SK-N-SH (cell line): ENCODE data around the gene PLA2G5. TPM values are rescaled to one million over a fixed set of nuclear protein-coding genes. Genes with fewer than 3 reads are reported as not detected.
"Not testable (repeated sequence)": the region's sequence is repeated elsewhere in the genome, so short reads cannot be mapped to it uniquely, and the experiment has no call there.

Source experiments
- CTCF ChIA-PET: fragments of 300-600, 350-600 bp; formaldehyde crosslinking; extraction: SDS; loops from one replicate; lab custom pipeline; 2021; lab: Yijun Ruan, JAX
- POLR2A ChIA-PET: fragments of 350-600 bp; sonication (Branson Sonifier 250); formaldehyde crosslinking; extraction: SDS; loops from one replicate; lab custom pipeline; 2020; ENCODE audit warnings: antibody characterized with exemption, inconsistent platforms; lab: Yijun Ruan, JAX
- DNase-seq: peaks from one replicate; pipeline ENCODE4 v3.0.0; 2012
- H2AFZ ChIP-seq: fragments of 200-600 bp; sonication (generic); 2 replicates; pipeline ENCODE4 v1.8.1; 2016; ENCODE audit warnings: antibody characterized with exemption, mild to moderate bottlenecking, low read depth
- H3F3A ChIP-seq: fragments of 200-600 bp; sonication (generic); replicated peaks from 2 replicates; pipeline ENCODE3; 2016; ENCODE audit warnings: antibody characterized with exemption, mild to moderate bottlenecking; ENCODE audit not compliant: insufficient read depth
- H3K27ac ChIP-seq, 2 experiments: fragments of 200-500 bp in 1 of 2; fragments of 200-600 bp in 1 of 2; sonication (Bioruptor generic) in 1 of 2; sonication (generic), shearing (Covaris generic) in 1 of 2; 2 replicates each; pipeline versions ENCODE4 v1.5.1 to v1.6.1; 2014 to 2016; ENCODE audit warnings: low read depth in 2 of 2, inconsistent platforms in 1 of 2, low read length in 1 of 2, mild to moderate bottlenecking in 1 of 2, mixed read lengths in 1 of 2
- H3K27me3 ChIP-seq: fragments of 200-600 bp; sonication (generic), shearing (Covaris generic); 2 replicates; pipeline ENCODE4 v1.6.1; 2016; ENCODE audit warnings: mixed run types; ENCODE audit not compliant: insufficient read depth
- H3K36me3 ChIP-seq, 2 experiments: fragments of 200-500 bp in 1 of 2; fragments of 200-600 bp in 1 of 2; sonication (Bioruptor generic) in 1 of 2; sonication (generic) in 1 of 2; replicated peaks in 1 of 2; 2 replicates each; pipeline versions ENCODE3 to v1.5.1; 2014 to 2016; ENCODE audit warnings: low read length in 1 of 2, mild to moderate bottlenecking in 1 of 2; ENCODE audit not compliant: insufficient read depth in 2 of 2, control insufficient read depth in 1 of 2
- H3K4me1 ChIP-seq, 2 experiments: fragments of 200-500 bp in 1 of 2; fragments of 200-600 bp in 1 of 2; sonication (Bioruptor generic) in 1 of 2; sonication (generic), shearing (Covaris generic) in 1 of 2; 2 replicates each; pipeline versions ENCODE4 v1.5.1 to v1.6.1; 2014 to 2016; ENCODE audit warnings: low read depth in 1 of 2, low read length in 1 of 2, mixed run types in 1 of 2; ENCODE audit not compliant: insufficient read depth in 2 of 2, control insufficient read depth in 1 of 2
- H3K4me2 ChIP-seq: fragments of 200-600 bp; sonication (generic), shearing (Covaris generic); 2 replicates; pipeline ENCODE4 v1.6.1; 2017; ENCODE audit warnings: mixed run types
- H3K4me3 ChIP-seq, 2 experiments: fragments of 200-500 bp in 1 of 2; fragments of 200-600 bp in 1 of 2; sonication (Bioruptor generic) in 1 of 2; sonication (generic), shearing (Covaris generic) in 1 of 2; 2 replicates each; pipeline versions ENCODE4 v1.5.1 to v1.8.1; 2014 to 2016; ENCODE audit warnings: low read depth in 2 of 2, inconsistent platforms in 1 of 2, low read length in 1 of 2, mild to moderate bottlenecking in 1 of 2, mixed read lengths in 1 of 2, moderate library complexity in 1 of 2
- H3K79me2 ChIP-seq: fragments of 200-600 bp; sonication (generic); 2 replicates; pipeline ENCODE4 v1.8.1; 2017; ENCODE audit warnings: mild to moderate bottlenecking; ENCODE audit not compliant: insufficient read depth
- H3K9ac ChIP-seq: fragments of 200-600 bp; sonication (generic); 2 replicates; pipeline ENCODE4 v1.6.1; 2017; ENCODE audit warnings: mixed run types
- H3K9me2 ChIP-seq: fragments of 200-600 bp; sonication (generic); 2 replicates; pipeline ENCODE4 v1.6.1; 2017; ENCODE audit warnings: mixed run types
- H3K9me3 ChIP-seq: fragments of 200-600 bp; sonication (generic); 2 replicates; pipeline ENCODE4 v1.6.1; 2017; ENCODE audit warnings: mixed run types, mild to moderate bottlenecking, moderate library complexity
- H4K20me1 ChIP-seq: fragments of 200-600 bp; sonication (generic); 2 replicates; pipeline ENCODE4 v1.6.1; 2017; ENCODE audit warnings: mild to moderate bottlenecking, mixed run types; ENCODE audit not compliant: insufficient read depth
- CHD2 ChIP-seq: fragments of 150-350 bp; IDR thresholded peaks from 2 replicates; pipeline ENCODE4 v1.6.1; 2018; ENCODE audit warnings: low read length; ENCODE audit not compliant: partially characterized antibody
- CTCF ChIP-seq: fragments of 200-600 bp; sonication (generic); IDR thresholded peaks from 2 replicates; pipeline ENCODE4 v1.6.1; 2017; ENCODE audit warnings: antibody characterized with exemption, mild to moderate bottlenecking, moderate library complexity
- EP300 ChIP-seq, 2 experiments: IDR thresholded peaks; 2 replicates each; pipeline versions ENCODE4 v1.4.0 to v1.6.1; 2012; ENCODE audit warnings: borderline replicate concordance in 1 of 2, low read depth in 1 of 2, low read length in 1 of 2
- FOXJ3 ChIP-seq: sonication (generic); formaldehyde crosslinking; IDR thresholded peaks from 2 replicates; pipeline ENCODE4 v1.5.1; 2020; ENCODE audit warnings: mild to moderate bottlenecking, missing genetic modification reagents
- FOXM1 ChIP-seq: IDR thresholded peaks from 2 replicates; pipeline ENCODE4 v1.4.0; 2012; ENCODE audit warnings: low read depth, mild to moderate bottlenecking
- GABPA ChIP-seq: IDR thresholded peaks from 2 replicates; pipeline ENCODE4 v1.4.0; 2012; ENCODE audit warnings: low read depth, mild to moderate bottlenecking
- GATA2 ChIP-seq: sonication (generic); formaldehyde crosslinking; IDR thresholded peaks from 2 replicates; pipeline ENCODE4 v1.5.0; 2020; ENCODE audit warnings: mild to moderate bottlenecking, missing genetic modification reagents
- IRF3 ChIP-seq: fragments of 150-350 bp; IDR thresholded peaks from 2 replicates; pipeline ENCODE4 v1.6.1; 2016; ENCODE audit warnings: mild to moderate bottlenecking, low read depth, low read length
- JUND ChIP-seq: IDR thresholded peaks from 2 replicates; pipeline ENCODE4 v1.4.0; 2012
- MEF2A ChIP-seq: IDR thresholded peaks from 2 replicates; pipeline ENCODE4 v1.4.0; 2012; ENCODE audit warnings: low read depth, borderline replicate concordance
- MXI1 ChIP-seq: IDR thresholded peaks from 2 replicates; pipeline ENCODE4 v1.6.1; 2012; ENCODE audit warnings: mild to moderate bottlenecking, low read depth, low read length, improper control_type of control experiment
- NFIC ChIP-seq: IDR thresholded peaks from 2 replicates; pipeline ENCODE4 v1.4.0; 2012; ENCODE audit warnings: borderline replicate concordance
- PBX3 ChIP-seq: IDR thresholded peaks from 2 replicates; pipeline ENCODE4; 2012
- RAD21 ChIP-seq: IDR thresholded peaks from 2 replicates; pipeline ENCODE4 v1.6.1; 2012; ENCODE audit warnings: mild to moderate bottlenecking, low read length
- RCOR1 ChIP-seq: fragments of 150-350 bp; IDR thresholded peaks from 2 replicates; pipeline ENCODE4 v1.6.1; 2017; ENCODE audit warnings: antibody characterized with exemption, low read length
- RXRA ChIP-seq: IDR thresholded peaks from 2 replicates; pipeline ENCODE4 v1.4.0; 2012; ENCODE audit warnings: low read depth, mild to moderate bottlenecking, borderline replicate concordance
- TEAD4 ChIP-seq: IDR thresholded peaks from 2 replicates; pipeline ENCODE4 v1.4.0; 2012; ENCODE audit warnings: mild to moderate bottlenecking, borderline replicate concordance; ENCODE audit not compliant: insufficient read depth
- USF2 ChIP-seq: fragments of 150-350 bp; IDR thresholded peaks from 2 replicates; pipeline ENCODE4 v1.6.1; 2017; ENCODE audit warnings: antibody characterized with exemption, low read length, low read depth, borderline replicate concordance
- YY1 ChIP-seq: IDR thresholded peaks from 2 replicates; pipeline ENCODE4 v1.4.0; 2012; ENCODE audit warnings: low read depth, mild to moderate bottlenecking
- WGBS: methylation state at CpG from one replicate; pipeline ENCODE4 v1.1.6; 2017; ENCODE audit warnings: low lambda C conversion rate; 5-methylcytosine and 5-hydroxymethylcytosine counted together
- polyA plus RNA-seq, 3 experiments: library from polyadenylated mRNA; depleted of rRNA; stranded (reverse); fragments of >200 nt; gene quantifications; 2 replicates each; pipeline ENCODE4 v1.2.3, GENCODE V29; 2012

Gene PLA2G5
- polyA plus RNA-seq, 1 of the 3 experiments (the other 2 are of a cell fraction) = not detected

DNA sequence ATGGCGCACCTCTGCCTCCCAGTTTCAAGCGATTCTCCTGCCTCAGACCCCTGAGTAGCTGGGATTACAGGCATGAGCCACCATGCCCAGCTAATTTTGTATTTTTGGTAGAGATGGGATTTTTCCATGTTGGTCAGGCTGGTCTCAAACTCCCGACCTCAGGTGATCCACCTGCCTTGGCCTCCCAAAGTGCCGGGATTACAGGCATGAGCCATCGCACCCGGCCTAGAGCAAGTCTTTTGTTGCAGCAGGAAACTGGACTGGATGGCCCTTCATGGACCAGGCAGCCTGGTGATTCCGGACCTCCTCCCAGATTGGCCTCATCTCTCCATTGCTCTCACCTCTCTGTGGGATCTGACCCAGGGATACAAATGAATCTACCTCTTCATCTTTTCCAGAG, 9.2 kb upstream of the PLA2G5 start:
- H3K9me3 ChIP-seq, H3F3A ChIP-seq, H3K9ac ChIP-seq, H3K27me3 ChIP-seq, POLR2A ChIA-PET, H3K79me2 ChIP-seq, H3K4me2 ChIP-seq, H2AFZ ChIP-seq, H3K9me2 ChIP-seq, H3K27ac ChIP-seq, H3K36me3 ChIP-seq, DNase-seq, H3K4me3 ChIP-seq, H3K4me1 ChIP-seq, H4K20me1 ChIP-seq, CTCF ChIA-PET: not testable (repeated sequence)
- whole genome bisulfite sequencing = 55% methylated on average over 7 of the region's 7 CpGs

DNA sequence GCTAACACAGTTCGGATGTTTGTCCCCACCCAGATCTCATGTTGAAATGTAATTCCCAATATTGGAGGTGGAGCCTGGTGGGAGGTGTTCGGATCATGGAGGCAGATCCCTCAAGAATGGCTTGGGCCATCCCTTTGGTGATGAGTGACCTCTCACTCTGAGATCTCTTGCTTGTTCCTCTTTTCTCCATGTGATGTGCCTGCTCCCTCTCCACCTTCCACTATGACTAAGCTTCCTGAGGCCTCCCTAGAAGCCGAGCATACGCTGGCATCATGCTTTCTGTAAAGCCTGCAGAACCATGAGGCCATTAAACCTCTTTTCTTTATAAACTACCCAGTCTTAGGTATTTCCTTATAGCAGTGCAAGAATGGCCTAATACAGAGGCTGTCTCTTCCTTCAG, 8.1 kb upstream of the PLA2G5 start:
- no peaks in the 10 kb centered on the region for H3K36me3 ChIP-seq
- ChIA-PET POLR2A (no interaction called here), CTCF (no interaction called here)
- H3K9me3 ChIP-seq = no peaks in the 10 kb centered on the region
- H3K9me2 ChIP-seq = no peaks in the 10 kb centered on the region
- no peak overlapping the region for H3K9ac ChIP-seq
- H4K20me1 ChIP-seq = no peaks in the 10 kb centered on the region
- no peak overlapping the region for H3K4me2 ChIP-seq
- no peak for DNase-seq
- 36% methylated on average over 4 of the region's 4 CpGs for WGBS
- TF ChIP-seq NFIC (no peak), FOXJ3 (CRISPR knock-in tag) (no peak), RCOR1 (no peak), GABPA (no peak), MXI1 (no peak), YY1 (no peak), GATA2 (CRISPR knock-in tag) (no peak), TEAD4 (no peak), EP300 (IDR thresholded peaks at IDR 0.05; ENCODE audit: borderline replicate concordance in 1 of 2, low read depth in 1 of 2, low read length in 1 of 2) (no peak), USF2 (no peak), MEF2A (no peak), IRF3 (no peak), CTCF (no peak), PBX3 (no peak), CHD2 (no peak), FOXM1 (no peak), JUND (no peak), RXRA (no peak), RAD21 (no peak)
- H3K27me3 ChIP-seq = no peaks in the 10 kb centered on the region
- no peaks in the 10 kb centered on the region for H3K4me1 ChIP-seq
- peaks cover 7% of the 10 kb centered on the region for H3F3A ChIP-seq
- H3K4me3 ChIP-seq = no peak overlapping the region
- H3K27ac ChIP-seq = no peak overlapping the region
- no peaks in the 10 kb centered on the region for H3K79me2 ChIP-seq
- no peak overlapping the region for H2AFZ ChIP-seq
